ENCODE results near the gene STXBP1. TPM values are rescaled to one million over a fixed set of nuclear protein-coding genes. Genes with fewer than 3 reads are reported as not detected.
A peak's percentile ranks its signal among the peaks of the same experiment; 100 is the strongest.

The STXBP1 gene
- total and polyA plus RNA-seq, 2 of the 8 experiments (the other 6 are each of a cell fraction or from before 2014, with no cell fraction given), result 11.5 to 60.9 TPM

GRCh38 chr9:127715470-127716337 is 103.6 kb downstream of the STXBP1 start, which contains the start of the genes PTRH1 and TTC16:
TSS of gene PTRH1 (minus strand) at chr9:127715663. CDS start at chr9:127715639, 24 bp downstream.
TSS of gene TTC16 (plus strand) at chr9:127716079. CDS start at chr9:127716146, 67 bp downstream.
- ChIA-PET CTCF (ENCODE audit: partially characterized antibody) (interaction anchor here (1.0 to 3.3 kb wide), 6 partner anchors 17 to 153 kb away, joined by 3 to 24 read pairs (median 4); partner anchors contain the start of gene TOR2A), POLR2A (ENCODE audit: partially characterized antibody) (interaction anchor here (0.6 to 2.7 kb wide), 10 partner anchors 9 to 291 kb away, joined by 3 to 17 read pairs (median 3); partner anchors contain the start of genes CFAP157, LRSAM1, RPL12 and TOR2A)
- Histone ChIP-seq H2AK5ac (ENCODE audit: low read depth, low read length) (no peak within 1 kb of the TSS), H2BK120ac (replicated peaks; ENCODE audit: low read depth, low read length) (no peak within 1 kb of the TSS), H3K27me3 (replicated peaks in 1 of 4; ENCODE audit: control insufficient read depth in 3 of 4, extremely low read depth in 1 of 4, insufficient read depth in 3 of 4, low read length in 3 of 4) (0 out of 7 replicates have a peak, but pooled peaks cover 0 to 2% (median 0%) of the 10 kb centered on the region in 4 experiments), H3K4me2 (ENCODE audit: insufficient read depth in 1 of 2, low read depth in 2 of 2, low read length in 2 of 2) (peak within 1 kb of the TSS; percentile 59 to 99), H2BK20ac (ENCODE audit: low read length) (no peak within 1 kb of the TSS), H3K18ac (ENCODE audit: extremely low read depth, low read length) (no peak within 1 kb of the TSS; the same call in none of the 2 replicates), H3K4me3 (ENCODE audit: extremely low read depth in 1 of 4, insufficient read depth in 2 of 4, low read depth in 3 of 4, low read length in 4 of 4) (peak within 1 kb of the TSS; percentile 64 to 82 (median 75)), H4K20me1 (replicated peaks in 1 of 2; ENCODE audit: control insufficient read depth in 1 of 2, insufficient read depth in 2 of 2, low read length in 2 of 2) (peaks cover 0 to 3% of the 10 kb centered on the region in 2 experiments), H3K36me3 (ENCODE audit: control insufficient read depth in 2 of 4, insufficient read depth in 4 of 4, low read length in 3 of 4) (no peaks in the 10 kb centered on the region), H4K91ac (replicated peaks; ENCODE audit: insufficient read length, low read length) (no peak within 1 kb of the TSS), H3K23ac (ENCODE audit: insufficient read length) (no peak within 1 kb of the TSS), H3K4me1 (replicated peaks in 1 of 4; ENCODE audit: control insufficient read depth in 3 of 4, insufficient read depth in 4 of 4, low read length in 3 of 4) (peaks cover 0 to 28% (median 21%) of the 10 kb centered on the region in 4 experiments; a peak in 6 of 7 replicates), H3K14ac (ENCODE audit: insufficient read length) (no peak within 1 kb of the TSS), H3K9me3 (ENCODE audit: insufficient read depth in 2 of 2, low read depth in 1 of 2, low read length in 1 of 2) (no peaks in the 10 kb centered on the region), H4K8ac (ENCODE audit: extremely low read depth, insufficient read depth, low read length) (peak within 1 kb of the TSS; percentile 11), H2BK5ac (ENCODE audit: low read depth, low read length) (peak within 1 kb of the TSS; percentile 24; the same call in 1 of the 2 replicates), H3K23me2 (ENCODE audit: low read depth, low read length) (peaks cover 10% of the 10 kb centered on the region; the same call in 1 of the 2 replicates), H4K5ac (ENCODE audit: insufficient read length, low read depth, low read length) (no peak within 1 kb of the TSS), H2AFZ (ENCODE audit: low read length) (peak within 1 kb of the TSS; percentile 48; the same call in 1 of the 2 replicates), H2BK12ac (ENCODE audit: low read depth, low read length) (peak within 1 kb of the TSS; percentile 75; the same call in 1 of the 2 replicates), H3K79me1 (ENCODE audit: low read depth, low read length) (no peaks in the 10 kb centered on the region; the same call in 1 of the 2 replicates), H3K79me2 (ENCODE audit: control insufficient read depth in 1 of 2, insufficient read depth in 2 of 2, low read length in 2 of 2) (no peaks in the 10 kb centered on the region), H3K9ac (replicated peaks in 1 of 4; ENCODE audit: extremely low read depth in 1 of 4, low read depth in 3 of 4, low read length in 3 of 4) (peak within 1 kb of the TSS in 2 of 4 experiments; percentile 42 to 45; a peak in 4 of 7 replicates), H3K27ac (ENCODE audit: low read depth, low read length) (no peak within 1 kb of the TSS), H2BK15ac (ENCODE audit: low read length) (no peak within 1 kb of the TSS), H3K4ac (replicated peaks; ENCODE audit: insufficient read length, low read depth, low read length) (no peak within 1 kb of the TSS), H3K56ac (replicated peaks; ENCODE audit: insufficient read length, low read depth, low read length) (no peak within 1 kb of the TSS)
- WGBS, 2 experiments (ENCODE audit: extremely low coverage in 1 of 2, insufficient coverage in 1 of 2, insufficient read length in 1 of 2, insufficient replicate concordance in 2 of 2, low coverage in 1 of 2, low lambda C conversion rate in 2 of 2, missing lambda C conversion rate in 1 of 2), result 7% methylated on average over 61 of the region's 65 CpGs; no CpG with 5 or more reads in 1 of the 2 experiments
- DNase-seq (ENCODE audit: low read depth in 1 of 2, low spot score in 2 of 2) (peak; percentile 77 to 99), FAIRE-seq (no peak)
- TF ChIP-seq SIN3A (conservative IDR thresholded peaks at IDR 0.05 in 1 of 2, IDR thresholded peaks at IDR 0.05 in 1 of 2; ENCODE audit: low read depth in 1 of 2, low read length in 2 of 2) (peak in 1 of 2 experiments; percentile 95; a peak in 3 of 4 replicates), HDAC6 (IDR thresholded peaks at IDR 0.05; ENCODE audit: low read depth, low read length) (no peak), KDM1A (IDR thresholded peaks at IDR 0.05; ENCODE audit: borderline replicate concordance, low read length) (no peak), CREB1 (IDR thresholded peaks at IDR 0.05) (peak; percentile 96), TCF12 (IDR thresholded peaks at IDR 0.05; ENCODE audit: low read depth, low read length) (no peak), CHD1 (IDR thresholded peaks at IDR 0.05; ENCODE audit: low read depth, low read length) (no peak), BACH1 (IDR thresholded peaks at IDR 0.05; ENCODE audit: low read length) (no peak), EP300 (IDR thresholded peaks at IDR 0.05; ENCODE audit: borderline replicate concordance in 1 of 2, low read depth in 2 of 2, low read length in 2 of 2) (no peak), POLR2A (IDR thresholded peaks at IDR 0.05; ENCODE audit: control extremely low read depth in 1 of 2, low read depth in 2 of 2, low read length in 2 of 2) (peak in 1 of 2 experiments; percentile 45; a peak in 1 of 3 replicates), CHD2 (IDR thresholded peaks at IDR 0.05; ENCODE audit: low read length) (peak; percentile 77), EZH2 (IDR thresholded peaks at IDR 0.05; ENCODE audit: low read depth, low read length, severe bottlenecking) (no peak)
